Stomach (tissue), 9 donors: ENCODE measurements around the gene TP73. TPM values are rescaled to one million over a fixed set of nuclear protein-coding genes. Genes with fewer than 3 reads are reported as not detected.

Source experiments
- DNase-seq, 2 donors: peaks; one replicate each; pipeline versions ENCODE4 v3.0.0 to v3.0.0-alpha.2; 2013 to 2019
- H3K27ac ChIP-seq, 5 donors: fragments of 200-600 bp in 4 of 5; sonication (generic) in 4 of 5; one replicate each; pipeline ENCODE4 v1.5.1; 2013 to 2019; ENCODE audit warnings: mild to moderate bottlenecking in 1 of 5, moderate library complexity in 1 of 5
- H3K27me3 ChIP-seq, 3 donors: fragments of 200-600 bp; sonication (generic); one replicate each; pipeline ENCODE4 v1.5.1; 2017 to 2019; ENCODE audit warnings: mixed run types in 1 of 3
- H3K36me3 ChIP-seq, 4 donors: fragments of 200-600 bp; sonication (generic); 1 replicate in 3 of 4; 2 replicates in 1 of 4; pipeline ENCODE4 v1.5.1; 2016 to 2019
- H3K4me1 ChIP-seq, 4 donors: fragments of 200-600 bp; sonication (generic); one replicate each; pipeline ENCODE4 v1.5.1; 2016 to 2019
- H3K4me3 ChIP-seq, 4 donors: fragments of 200-600 bp; sonication (generic) in 3 of 4; one replicate each; pipeline ENCODE4 v1.5.1; 2016 to 2019; ENCODE audit warnings: mild to moderate bottlenecking in 1 of 4
- H3K9me3 ChIP-seq, 4 donors: fragments of 200-600 bp; sonication (generic); one replicate each; pipeline ENCODE4 v1.5.1; 2016 to 2019
- EP300 ChIP-seq: sonication (generic); formaldehyde crosslinking; IDR thresholded peaks from one replicate; pipeline ENCODE4 v1.6.1; 2017; ENCODE audit warnings: antibody characterized with exemption
- POLR2A ChIP-seq, 4 donors: fragments of 450-650 bp; IDR thresholded peaks; one replicate each; pipeline ENCODE4 v1.6.1; 2016; ENCODE audit warnings: antibody characterized with exemption in 4 of 4, control low read depth in 2 of 4, mild to moderate bottlenecking in 1 of 4, moderate library complexity in 1 of 4
- POLR2AphosphoS5 ChIP-seq, 3 donors: sonication (generic); formaldehyde crosslinking; IDR thresholded peaks; one replicate each; pipeline ENCODE4 v1.6.1; 2016; ENCODE audit warnings: antibody characterized with exemption in 3 of 3
- WGBS, 5 donors: extraction: QIAGEN DNeasy Blood & Tissue Kit in 3 of 5; methylation state at CpG; one replicate each; pipeline versions ENCODE4 v1.1.5 to v1.1.7; 2013 to 2018; 5-methylcytosine and 5-hydroxymethylcytosine counted together
- intact Hi-C: fragments of 100-400 bp; cut with DNase I; formaldehyde crosslinking; loops from one replicate; pipeline ENCODE4 v1.15.1; 2023; ENCODE audit warnings: low total_unique reads
- polyA plus RNA-seq, 3 donors: library from polyadenylated mRNA; stranded (reverse); fragments of 200-250 nt; gene quantifications; one replicate each; pipeline ENCODE4 v1.2.3, GENCODE V29; 2013
- small RNA-seq, 4 donors: library from RNA; depleted of rRNA; stranded (forward); fragments of <200 nt; gene quantifications; one replicate each; pipeline ENCODE3, GENCODE V24; 2016
- total RNA-seq, 5 donors: library from RNA; depleted of rRNA; stranded (reverse); fragments of >200 nt; gene quantifications; one replicate each; pipeline versions ENCODE4 v1.1.0 to v1.2.3, GENCODE V29; 2014 to 2016
- TF ChIP-seq, protein P1 (sequence below), 7 experiments: fragments of 450-650 bp in 4 of 7; fragments of 200-600 bp in 3 of 7; sonication (generic) in 3 of 7; IDR thresholded peaks; one replicate each; pipeline ENCODE4 v1.5.1; 2016 to 2019; ENCODE audit warnings: antibody characterized with exemption in 7 of 7, control low read depth in 2 of 7, mild to moderate bottlenecking in 1 of 7
- donor health status: healthy with polysubstance abuse.
- donor health status: Bipolar disorder and iron deficiency.
- donor health status: healthy.

The TP73 gene
- total and polyA plus RNA-seq, 8 donors, result 0.25 to 9.8 (median 1.4) TPM; not detected in 4

DNA sequence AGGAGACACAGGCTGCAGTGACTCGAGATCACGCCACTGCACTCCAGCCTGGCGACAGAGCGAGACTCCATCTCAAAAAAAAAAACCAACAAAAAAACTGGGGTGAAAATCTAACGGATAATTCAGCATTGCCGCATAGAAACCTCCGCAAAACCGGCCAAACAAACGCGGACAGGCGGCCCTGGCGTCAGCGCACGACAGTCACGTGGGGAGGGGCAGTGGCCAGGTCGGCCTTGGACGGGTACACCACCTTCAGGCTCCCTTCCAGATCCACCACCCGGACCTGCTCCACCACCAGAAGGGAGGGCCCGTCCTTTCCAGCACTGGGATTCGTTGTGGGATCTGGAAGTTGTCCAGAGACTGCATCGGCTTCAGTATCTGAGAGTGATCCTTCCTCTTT is 128.6 kb downstream of the TP73 start:
- DNase-seq, result no peak
- Histone ChIP-seq H3K27me3 (no peaks in the 10 kb centered on the region), H3K4me1 (peaks cover 5 to 7% (median 6%) of the 10 kb centered on the region in 4 donors), H3K36me3 (peaks cover 65 to 83% (median 80%) of the 10 kb centered on the region in 4 donors), H3K9me3 (no peaks in the 10 kb centered on the region), H3K27ac (no peak overlapping the region), H3K4me3 (no peak overlapping the region)
- intact Hi-C loops, result no loop called here
- 82 to 89% (median 87%) methylated on average over 21 of the region's 21 CpGs for WGBS, 5 donors
- no peak for TF ChIP-seq POLR2AphosphoS5 (IDR thresholded peaks at IDR 0.05)
- no peak for TF ChIP-seq EP300
- TF ChIP-seq, protein P1, sequence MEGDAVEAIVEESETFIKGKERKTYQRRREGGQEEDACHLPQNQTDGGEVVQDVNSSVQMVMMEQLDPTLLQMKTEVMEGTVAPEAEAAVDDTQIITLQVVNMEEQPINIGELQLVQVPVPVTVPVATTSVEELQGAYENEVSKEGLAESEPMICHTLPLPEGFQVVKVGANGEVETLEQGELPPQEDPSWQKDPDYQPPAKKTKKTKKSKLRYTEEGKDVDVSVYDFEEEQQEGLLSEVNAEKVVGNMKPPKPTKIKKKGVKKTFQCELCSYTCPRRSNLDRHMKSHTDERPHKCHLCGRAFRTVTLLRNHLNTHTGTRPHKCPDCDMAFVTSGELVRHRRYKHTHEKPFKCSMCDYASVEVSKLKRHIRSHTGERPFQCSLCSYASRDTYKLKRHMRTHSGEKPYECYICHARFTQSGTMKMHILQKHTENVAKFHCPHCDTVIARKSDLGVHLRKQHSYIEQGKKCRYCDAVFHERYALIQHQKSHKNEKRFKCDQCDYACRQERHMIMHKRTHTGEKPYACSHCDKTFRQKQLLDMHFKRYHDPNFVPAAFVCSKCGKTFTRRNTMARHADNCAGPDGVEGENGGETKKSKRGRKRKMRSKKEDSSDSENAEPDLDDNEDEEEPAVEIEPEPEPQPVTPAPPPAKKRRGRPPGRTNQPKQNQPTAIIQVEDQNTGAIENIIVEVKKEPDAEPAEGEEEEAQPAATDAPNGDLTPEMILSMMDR (IDR thresholded peaks at IDR 0.05), result no peak
- TF ChIP-seq POLR2A (IDR thresholded peaks at IDR 0.05), result no peak

DNA sequence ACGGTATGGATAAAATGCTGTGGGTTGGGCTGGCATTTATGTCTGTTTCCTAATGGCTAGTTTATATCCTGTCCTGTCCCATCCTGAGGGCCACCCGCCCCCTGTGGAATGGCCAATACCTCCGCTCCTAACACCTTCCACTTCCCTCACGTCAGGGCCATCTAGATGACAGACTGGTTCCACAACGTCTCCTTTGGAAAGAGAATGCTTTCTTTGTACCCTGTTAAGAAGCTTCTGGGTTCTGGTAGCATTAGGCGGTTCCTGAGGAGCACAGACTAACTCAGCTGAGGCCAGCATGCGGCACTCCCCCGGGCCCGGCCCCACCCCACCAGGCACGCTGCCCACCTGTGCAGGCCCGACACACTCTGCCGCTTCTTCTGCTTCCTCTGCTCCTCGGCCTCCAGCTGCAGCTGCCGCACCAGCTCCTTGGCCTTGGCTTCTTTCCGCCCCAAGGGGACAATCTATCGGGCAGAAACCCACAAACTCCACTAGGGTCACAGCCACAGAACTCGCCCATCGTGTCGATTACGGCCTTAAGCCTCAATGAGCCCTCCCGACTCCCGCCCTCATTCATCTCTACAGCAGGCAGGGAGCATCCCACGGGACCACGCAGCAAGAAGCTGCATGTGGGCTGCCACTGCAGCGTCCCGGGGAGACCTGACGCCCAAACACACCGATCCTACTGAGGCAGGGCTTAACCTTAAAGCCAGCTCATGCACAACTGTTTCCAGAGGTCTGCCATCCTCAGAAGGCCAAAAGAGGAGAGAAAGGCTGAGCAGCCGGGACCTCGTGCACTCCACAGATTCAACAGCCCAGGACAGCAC is 131.5 kb downstream of the TP73 start:
- WGBS, 5 donors, result 93 to 96% (median 94%) methylated on average over 30 of the region's 30 CpGs
- Histone ChIP-seq H3K4me1 (peaks cover 0 to 8% (median 2%) of the 10 kb centered on the region in 4 donors), H3K36me3 (peaks cover 77 to 100% (median 99%) of the 10 kb centered on the region in 4 donors), H3K27ac (no peak overlapping the region), H3K9me3 (no peaks in the 10 kb centered on the region), H3K27me3 (no peaks in the 10 kb centered on the region), H3K4me3 (no peak overlapping the region)
- TF ChIP-seq POLR2AphosphoS5 (IDR thresholded peaks at IDR 0.05) (no peak), EP300 (no peak), POLR2A (IDR thresholded peaks at IDR 0.05) (no peak)
- intact Hi-C loops, result no loop called here
- no peak for DNase-seq

DNA sequence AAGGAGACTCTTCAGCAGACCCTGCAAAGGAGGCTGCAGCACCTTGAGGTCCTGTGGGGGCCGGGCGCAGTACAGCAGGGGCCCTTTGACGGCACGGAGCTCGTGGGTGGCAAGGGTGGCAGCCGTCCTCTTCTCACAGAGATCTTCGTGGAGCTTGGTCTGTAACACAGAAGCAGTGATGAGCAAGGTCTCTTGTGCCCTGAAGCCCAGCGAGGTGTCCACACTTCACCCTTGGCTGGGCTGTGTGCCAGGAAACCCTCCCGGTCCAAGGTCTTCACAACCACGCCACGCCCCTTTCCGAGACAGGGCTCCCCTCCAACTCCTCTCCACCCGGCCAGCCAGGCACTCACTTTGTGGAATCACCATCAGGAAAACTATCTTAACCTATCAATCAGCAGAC is 132.7 kb downstream of the TP73 start:
- 72 to 83% (median 79%) methylated on average over 13 of the region's 13 CpGs for WGBS, 5 donors
- no peaks in the 10 kb centered on the region for H3K9me3 ChIP-seq
- TF ChIP-seq EP300 (no peak), POLR2A (IDR thresholded peaks at IDR 0.05) (no peak), POLR2AphosphoS5 (IDR thresholded peaks at IDR 0.05) (no peak)
- TF ChIP-seq, protein P1 (IDR thresholded peaks at IDR 0.05), result no peak
- peaks cover 69 to 100% (median 95%) of the 10 kb centered on the region in 4 donors for H3K36me3 ChIP-seq
- intact Hi-C loops, result no loop called here
- DNase-seq, result peak in 1 of 2 donors; percentile 45
- H3K27me3 ChIP-seq, result no peaks in the 10 kb centered on the region
- no peak overlapping the region for H3K27ac ChIP-seq
- peaks cover 0 to 20% (median 9%) of the 10 kb centered on the region in 4 donors for H3K4me1 ChIP-seq
- no peak overlapping the region for H3K4me3 ChIP-seq

DNA sequence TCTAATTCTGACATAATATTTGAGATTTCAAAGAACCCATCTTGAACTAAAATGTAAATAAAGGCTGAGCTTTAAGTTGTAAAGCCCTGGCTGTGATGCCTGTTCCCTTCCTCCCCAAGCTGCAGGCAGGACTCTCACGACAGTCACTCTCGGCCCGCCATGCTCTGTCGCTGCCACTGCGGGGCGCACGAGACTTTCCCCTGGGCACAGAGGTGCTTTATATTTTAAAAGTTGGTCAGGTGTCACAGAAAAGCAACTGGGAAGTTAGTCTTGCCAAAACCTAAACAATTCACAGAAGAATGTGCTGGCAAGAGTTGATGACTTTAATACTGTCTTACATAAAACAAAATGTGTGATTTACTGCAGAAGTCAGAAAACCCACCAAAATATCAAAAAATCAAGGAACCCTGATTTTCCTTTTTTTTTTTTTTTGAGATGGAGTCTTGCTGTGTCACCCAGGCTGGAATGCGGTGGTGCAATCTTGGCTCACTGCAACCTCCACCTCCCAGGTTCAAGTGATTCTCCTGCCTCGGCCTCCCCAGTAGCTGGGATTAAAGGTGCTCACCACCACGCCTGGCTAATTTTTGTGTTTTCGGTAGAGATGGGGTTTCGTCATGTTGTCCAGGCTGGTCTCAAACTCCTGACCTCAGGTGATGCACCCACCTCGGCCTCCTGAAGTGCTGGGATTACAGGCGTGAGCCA is 133.3 kb downstream of the TP73 start:
- TF ChIP-seq POLR2AphosphoS5 (IDR thresholded peaks at IDR 0.05) (no peak), POLR2A (IDR thresholded peaks at IDR 0.05) (no peak)
- TF ChIP-seq, protein P1 (IDR thresholded peaks at IDR 0.05), result peak in 1 of 7 experiments; percentile 8
- Histone ChIP-seq H3K27ac (no peak overlapping the region), H3K4me1 (peaks cover 6 to 26% (median 15%) of the 10 kb centered on the region in 4 donors), H3K9me3 (no peaks in the 10 kb centered on the region), H3K36me3 (peaks cover 63 to 100% (median 94%) of the 10 kb centered on the region in 4 donors), H3K4me3 (no peak overlapping the region), H3K27me3 (no peaks in the 10 kb centered on the region)
- WGBS, 5 donors, result 77 to 85% (median 82%) methylated on average over 14 of the region's 14 CpGs
- DNase-seq, result no peak
- intact Hi-C loops, result no loop called here

Small RNA genes within 50 kb of the gene (small RNA-seq; reads per million reads assigned to genes)
- gene RF02197 (0 reads per million in 4 donors), gene RN7SL574P (0 reads per million in 4 donors)

Other genes with a start within 250 kb of the TP73 start
- 100 to 1,000 TPM in 2 of 5 donors, 10 to 100 TPM in 3; 16.9 to 149 (median 51.0) TPM for gene ARHGEF16, start 197.9 kb upstream of the TP73 start, total RNA-seq
- 10 to 100 TPM; 14.6 to 28.4 (median 23.1) TPM for gene ARHGEF16, start 197.9 kb upstream of the TP73 start, polyA plus RNA-seq
- 10 to 100 TPM; 14.3 to 57.2 (median 41.1) TPM for gene MEGF6, start 41.0 kb upstream of the TP73 start, total RNA-seq
- 10 to 100 TPM in 2 of 3 donors, 1 to 10 TPM in 1; 2.6 to 18.6 (median 11.3) TPM for gene MEGF6, start 41.0 kb upstream of the TP73 start, polyA plus RNA-seq
- gene TPRG1L, start 27.5 kb upstream of the TP73 start, total RNA-seq, result 10 to 100 TPM; 21.6 to 43.3 (median 30.3) TPM
- gene TPRG1L, start 27.5 kb upstream of the TP73 start, polyA plus RNA-seq, result 10 to 100 TPM; 29.7 to 60.0 (median 33.7) TPM
- 10 to 100 TPM in 2 of 5 donors, 1 to 10 TPM in 2, under 1 TPM in 1; 0.89 to 55.4 (median 3.5) TPM for gene WRAP73, start 2.4 kb upstream of the TP73 start, total RNA-seq
- 10 to 100 TPM; 12.5 to 22.2 (median 13.0) TPM for gene WRAP73, start 2.4 kb upstream of the TP73 start, polyA plus RNA-seq
- gene CCDC27, start 99.9 kb downstream of the TP73 start, total RNA-seq, result not detected
- not detected for gene CCDC27, start 99.9 kb downstream of the TP73 start, polyA plus RNA-seq
- not detected for gene SMIM1, start 120.2 kb downstream of the TP73 start, total RNA-seq
- 10 to 100 TPM in 2 of 3 donors, 1 to 10 TPM in 1; 7.3 to 26.5 (median 12.5) TPM for gene SMIM1, start 120.2 kb downstream of the TP73 start, polyA plus RNA-seq
- 100 to 1,000 TPM in 1 of 5 donors, 10 to 100 TPM in 4; 19.8 to 212 (median 49.0) TPM for gene LRRC47, start 144.0 kb downstream of the TP73 start, total RNA-seq
- 10 to 100 TPM; 12.0 to 22.9 (median 18.5) TPM for gene LRRC47, start 144.0 kb downstream of the TP73 start, polyA plus RNA-seq
- 100 to 1,000 TPM in 1 of 5 donors, 10 to 100 TPM in 4; 26.6 to 128 (median 35.5) TPM for gene CEP104, start 204.7 kb downstream of the TP73 start, total RNA-seq
- gene CEP104, start 204.7 kb downstream of the TP73 start, polyA plus RNA-seq, result 10 to 100 TPM in 1 of 3 donors, 1 to 10 TPM in 2; 7.0 to 11.7 (median 9.6) TPM
- 1 to 10 TPM; 1.2 to 9.3 (median 5.0) TPM for gene DFFB, start 205.0 kb downstream of the TP73 start, total RNA-seq
- 1 to 10 TPM; 3.7 to 5.2 (median 4.6) TPM for gene DFFB, start 205.0 kb downstream of the TP73 start, polyA plus RNA-seq
- 100 to 1,000 TPM in 1 of 5 donors, 10 to 100 TPM in 4; 17.3 to 124 (median 28.7) TPM for gene C1orf174, start 247.8 kb downstream of the TP73 start, total RNA-seq
- gene C1orf174, start 247.8 kb downstream of the TP73 start, polyA plus RNA-seq, result 10 to 100 TPM; 13.1 to 18.6 (median 13.5) TPM